ENCODE measurements around the gene FAM120B. TPM values are rescaled to one million over a fixed set of nuclear protein-coding genes. Genes with fewer than 3 reads are reported as not detected.

The FAM120B gene
- total RNA-seq, 1 experiment from 2014 or later: 15.2 TPM

GRCh38 chr6:170301184-170301583, 5.4 kb upstream of the FAM120B start (continued):
- no peak for TF ChIP-seq AR (CRISPR knock-in tag; IDR thresholded peaks at IDR 0.05)
- no peak for TF ChIP-seq ZNF219 (CRISPR knock-in tag; IDR thresholded peaks at IDR 0.05; ENCODE audit: borderline replicate concordance)
- TF ChIP-seq ZNF425 (CRISPR knock-in tag; conservative IDR thresholded peaks at IDR 0.05): no peak

- TF ChIP-seq GTF2I (CRISPR knock-in tag; conservative IDR thresholded peaks at IDR 0.05) (no peak), USF2 (CRISPR knock-in tag; IDR thresholded peaks at IDR 0.05) (0 out of 2 replicates have a peak, but pooled peaks have one; percentile 14), NFATC4 (CRISPR knock-in tag; IDR thresholded peaks at IDR 0.05) (no peak), FOXP1 (CRISPR knock-in tag; IDR thresholded peaks at IDR 0.05; ENCODE audit: borderline replicate concordance) (no peak; the same call in 1 of the 2 replicates), ERG (CRISPR knock-in tag; IDR thresholded peaks at IDR 0.05) (no peak), TP53 (CRISPR knock-in tag; IDR thresholded peaks at IDR 0.05) (no peak; the same call in none of the 2 replicates), TEAD4 (CRISPR knock-in tag; IDR thresholded peaks at IDR 0.05) (0 out of 2 replicates have a peak, but pooled peaks have one; percentile 43), E2F1 (CRISPR knock-in tag; IDR thresholded peaks at IDR 0.05) (peak; percentile 15; the same call in 1 of the 2 replicates), STAT6 (CRISPR knock-in tag; conservative IDR thresholded peaks at IDR 0.05; ENCODE audit: low read depth) (no peak), CREB1 (CRISPR knock-in tag; IDR thresholded peaks at IDR 0.05) (0 out of 2 replicates have a peak, but pooled peaks have one; percentile 17), ZNF423 (CRISPR knock-in tag; IDR thresholded peaks at IDR 0.05) (0 out of 2 replicates have a peak, but pooled peaks have one; percentile 41), ZBTB43 (CRISPR knock-in tag; IDR thresholded peaks at IDR 0.05) (peak; percentile 69; the same call in 1 of the 2 replicates)
- Mint-ChIP-seq H3K27ac (no peak overlapping the region), H3K4me1 (peaks cover 18% of the 10 kb centered on the region), H3K9me3 (peaks cover 52% of the 10 kb centered on the region), H3K27me3 (ENCODE audit: low read depth) (peaks cover 59% of the 10 kb centered on the region), H3K36me3 (peaks cover 51% of the 10 kb centered on the region), H3K4me3 (peak overlapping the region; percentile 76)
- ChIA-PET CTCF (interaction anchor here (1.4 kb wide), 1 partner anchor 15 kb away, joined by 3 read pairs; the partner anchor contains the start of gene DLL1), POLR2A (no interaction called here)
- ATAC-seq (no peak), DNase-seq (ENCODE audit: low spot score) (no peak)
Measured at GRCh38 chr6:170305805-170306323, 694 bp upstream of the FAM120B start.

Data from WTC11 (cell line).